HL-60 (cell line): ENCODE data around the gene SLC22A23.

Experiments
- DNase-seq, 2 experiments: peaks; one replicate each; pipeline ENCODE4 v3.0.0-alpha.2; 2010 to 2020; ENCODE audit warnings: low read depth in 1 of 2, low spot score in 1 of 2
- H3K27ac ChIP-seq: fragments of 250-450 bp; sonication (Bioruptor Pico); replicated peaks from 2 replicates; pipeline ENCODE4 v1.5.1; 2020; ENCODE audit warnings: mild to moderate bottlenecking, moderate library complexity
- H3K27me3 ChIP-seq: fragments of 250-450 bp; sonication (Bioruptor Pico); 2 replicates; pipeline ENCODE4 v1.5.1; 2021; ENCODE audit warnings: mild to moderate bottlenecking, moderate library complexity; ENCODE audit not compliant: insufficient read depth, poor library complexity, severe bottlenecking
- H3K4me3 ChIP-seq: replicated peaks from 2 replicates; pipeline ENCODE4 v1.5.1; 2011; ENCODE audit warnings: mild to moderate bottlenecking, control low read depth, low read length; ENCODE audit not compliant: insufficient read depth
- CTCF ChIP-seq: IDR thresholded peaks from one replicate; pipeline ENCODE4 v1.5.1; 2011; ENCODE audit warnings: low read length, control low read depth, inconsistent platforms; ENCODE audit not compliant: insufficient read depth
- GABPA ChIP-seq: IDR thresholded peaks from 2 replicates; pipeline ENCODE4 v1.6.1; 2012; ENCODE audit warnings: low read depth
- POLR2AphosphoS5 ChIP-seq: IDR thresholded peaks from 2 replicates; pipeline ENCODE4 v1.6.1; 2012; ENCODE audit warnings: low read depth
- REST ChIP-seq: IDR thresholded peaks from 2 replicates; pipeline ENCODE4 v1.6.1; 2012; ENCODE audit warnings: low read depth; ENCODE audit not compliant: insufficient replicate concordance
- SPI1 ChIP-seq: IDR thresholded peaks from 2 replicates; pipeline ENCODE4 v1.6.1; 2012; ENCODE audit warnings: low read depth, mild to moderate bottlenecking, borderline replicate concordance

The SLC22A23 gene

DNA sequence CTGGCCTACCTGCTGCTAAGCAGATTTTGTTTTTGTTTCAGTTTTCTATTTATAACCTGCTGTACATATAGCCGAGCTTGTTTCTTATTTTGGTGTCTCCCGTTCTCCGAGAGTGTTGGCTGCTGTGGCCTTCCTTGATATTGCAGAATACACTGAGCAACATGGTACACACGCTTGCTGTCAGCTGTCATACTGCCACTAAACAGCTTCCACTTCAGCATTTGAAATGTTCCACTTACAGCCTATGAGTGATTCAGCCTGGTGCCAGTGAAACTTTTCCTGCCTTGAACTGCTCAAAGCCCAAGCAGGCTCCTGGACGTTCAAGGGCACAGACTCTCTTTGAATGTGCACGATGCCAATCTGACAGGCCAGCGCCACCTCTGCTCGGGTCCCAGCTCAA is 111.0 kb downstream of the SLC22A23 start:
- TF ChIP-seq POLR2AphosphoS5 (no peak), CTCF (no peak), GABPA (no peak), REST (no peak), SPI1 (no peak)
- H3K27me3 ChIP-seq: peaks cover 10% of the 10 kb centered on the region
- H3K27ac ChIP-seq: no peak overlapping the region
- H3K4me3 ChIP-seq: no peak overlapping the region
- no peak for DNase-seq

GRCh38 chr6:3343089-3343883 is 113.6 kb downstream of the SLC22A23 start:
- Histone ChIP-seq H3K27ac (no peak overlapping the region), H3K27me3 (peaks cover 8% of the 10 kb centered on the region), H3K4me3 (no peak overlapping the region)
- DNase-seq: no peak
- no peak for TF ChIP-seq SPI1
- TF ChIP-seq REST: no peak
- TF ChIP-seq POLR2AphosphoS5: no peak
- TF ChIP-seq GABPA: no peak
- no peak for TF ChIP-seq CTCF

DNA sequence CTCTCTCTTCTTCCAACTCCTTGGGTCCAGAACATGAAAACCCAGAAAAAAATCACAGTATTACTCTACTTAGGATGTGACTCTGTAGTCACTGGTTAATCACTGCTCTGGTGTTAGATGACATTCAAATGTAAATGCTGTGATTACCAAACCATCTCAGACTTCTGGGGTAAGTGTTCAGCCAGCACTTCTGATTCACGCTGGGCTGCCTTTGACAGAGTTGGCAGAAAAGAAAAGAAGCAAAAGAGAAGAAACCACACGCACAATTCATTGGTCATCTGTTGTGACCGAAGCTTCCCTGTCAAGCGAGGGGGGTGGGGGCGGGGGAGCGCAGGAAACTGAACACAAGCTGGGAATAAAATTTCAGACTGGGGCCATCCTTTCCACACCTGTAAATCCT is 115.4 kb downstream of the SLC22A23 start:
- peaks cover 8% of the 10 kb centered on the region for H3K27me3 ChIP-seq
- H3K4me3 ChIP-seq: no peak overlapping the region
- no peak overlapping the region for H3K27ac ChIP-seq
- no peak for DNase-seq
- TF ChIP-seq CTCF (no peak), SPI1 (no peak), GABPA (no peak), POLR2AphosphoS5 (no peak), REST (no peak)
